Measurements from ENCODE around the gene IL1F10. TPM values are rescaled to one million over a fixed set of nuclear protein-coding genes. Genes with fewer than 3 reads are reported as not detected.

The IL1F10 gene
- total and polyA plus RNA-seq, 4 donors, result not detected

GRCh38 chr2:113123726-113124125, 56.0 kb downstream of the IL1F10 start:
- H3K27me3 ChIP-seq (ENCODE audit: control insufficient read depth in 4 of 4, insufficient read depth in 4 of 4, low read length in 3 of 4), result no peaks in the 10 kb centered on the region
- no peaks in the 10 kb centered on the region for H3K9me3 ChIP-seq (ENCODE audit: control insufficient read depth in 4 of 4, low read length in 3 of 4)
- no peak for TF ChIP-seq HNF4G (IDR thresholded peaks at IDR 0.05)
- no peak for TF ChIP-seq ZBTB33 (IDR thresholded peaks at IDR 0.05)
- TF ChIP-seq EGR1 (IDR thresholded peaks at IDR 0.05; ENCODE audit: low read depth in 2 of 2), result no peak
- no peak for TF ChIP-seq FOXA2 (IDR thresholded peaks at IDR 0.05)
- H3K9ac ChIP-seq (ENCODE audit: low read depth in 1 of 2, low read length in 2 of 2), result no peak overlapping the region
- H3K4me1 ChIP-seq (ENCODE audit: control insufficient read depth in 4 of 4, insufficient read depth in 4 of 4, low read length in 3 of 4), result peaks cover 4 to 34% (median 6%) of the 10 kb centered on the region in 4 donors
- DNase-seq (ENCODE audit: low spot score), result no peak
- no peaks in the 10 kb centered on the region for H3K36me3 ChIP-seq (ENCODE audit: control insufficient read depth in 4 of 4, insufficient read depth in 3 of 4, low read depth in 1 of 4, low read length in 3 of 4)
- H3K4me3 ChIP-seq (ENCODE audit: low read depth in 1 of 3, low read length in 3 of 3), result no peak overlapping the region
- WGBS, result 87% methylated on average over 3 of the region's 3 CpGs
- H3K27ac ChIP-seq (ENCODE audit: low read depth in 1 of 2, low read length in 2 of 2), result peak overlapping the region; percentile 2 to 34

GRCh38 chr2:113124181-113124961, 56.6 kb downstream of the IL1F10 start:
- Histone ChIP-seq H3K27ac (ENCODE audit: low read depth in 1 of 2, low read length in 2 of 2) (peak overlapping the region in 1 of 2 donors; percentile 34), H3K9ac (ENCODE audit: low read depth in 1 of 2, low read length in 2 of 2) (peak overlapping the region in 1 of 2 donors; percentile 40), H3K36me3 (ENCODE audit: control insufficient read depth in 4 of 4, insufficient read depth in 3 of 4, low read depth in 1 of 4, low read length in 3 of 4) (peaks cover 0 to 4% (median 2%) of the 10 kb centered on the region in 4 donors), H3K4me1 (ENCODE audit: control insufficient read depth in 4 of 4, insufficient read depth in 4 of 4, low read length in 3 of 4) (peaks cover 4 to 41% (median 7%) of the 10 kb centered on the region in 4 donors), H3K4me3 (ENCODE audit: low read depth in 1 of 3, low read length in 3 of 3) (no peak overlapping the region), H3K9me3 (ENCODE audit: control insufficient read depth in 4 of 4, low read length in 3 of 4) (no peaks in the 10 kb centered on the region), H3K27me3 (ENCODE audit: control insufficient read depth in 4 of 4, insufficient read depth in 4 of 4, low read length in 3 of 4) (no peaks in the 10 kb centered on the region)
- 65% methylated on average over 12 of the region's 12 CpGs for WGBS
- DNase-seq (ENCODE audit: low spot score), result no peak
- TF ChIP-seq CTCF (IDR thresholded peaks at IDR 0.05; ENCODE audit: low read depth, low read length, missing input control) (no peak), HNF4G (IDR thresholded peaks at IDR 0.05) (no peak), FOXA1 (IDR thresholded peaks at IDR 0.05) (no peak), SP1 (IDR thresholded peaks at IDR 0.05) (no peak), HNF4A (conservative IDR thresholded peaks at IDR 0.05) (no peak)

Small RNA genes within 50 kb of the gene (small RNA-seq; reads per million reads assigned to genes)
- gene RNU6-1180P, result 0.20 reads per million

Other genes with a start within 250 kb of the IL1F10 start
- gene IL1B, start 231.2 kb upstream of the IL1F10 start, total RNA-seq, result 1 to 10 TPM; 1.0 to 3.1 TPM
- under 1 TPM; 0.25 to 0.51 TPM for gene IL1B, start 231.2 kb upstream of the IL1F10 start, polyA plus RNA-seq
- gene IL37, start 156.8 kb upstream of the IL1F10 start, total RNA-seq, result not detected
- not detected for gene IL37, start 156.8 kb upstream of the IL1F10 start, polyA plus RNA-seq
- not detected for gene IL36G, start 90.0 kb upstream of the IL1F10 start, total RNA-seq
- not detected for gene IL36G, start 90.0 kb upstream of the IL1F10 start, polyA plus RNA-seq
- gene IL36A, start 62.5 kb upstream of the IL1F10 start, total RNA-seq, result not detected
- not detected for gene IL36A, start 62.5 kb upstream of the IL1F10 start, polyA plus RNA-seq
- gene IL36B, start 15.1 kb upstream of the IL1F10 start, total RNA-seq, result not detected
- gene IL36B, start 15.1 kb upstream of the IL1F10 start, polyA plus RNA-seq, result not detected
- not detected for gene IL36RN, start 8.8 kb upstream of the IL1F10 start, total RNA-seq
- not detected for gene IL36RN, start 8.8 kb upstream of the IL1F10 start, polyA plus RNA-seq
- 10 to 100 TPM in 1 of 2 donors, 1 to 10 TPM in 1; 3.9 to 23.1 TPM for gene IL1RN, start 59.6 kb downstream of the IL1F10 start, total RNA-seq
- gene IL1RN, start 59.6 kb downstream of the IL1F10 start, polyA plus RNA-seq, result 100 to 1,000 TPM in 1 of 2 donors, 10 to 100 TPM in 1; 28.5 to 121 TPM
- 10 to 100 TPM; 38.1 to 83.2 TPM for gene PSD4, start 106.0 kb downstream of the IL1F10 start, total RNA-seq
- gene PSD4, start 106.0 kb downstream of the IL1F10 start, polyA plus RNA-seq, result 10 to 100 TPM; 16.4 to 30.8 TPM
- gene PAX8, start 211.0 kb downstream of the IL1F10 start, total RNA-seq, result under 1 TPM; 0.09 to 0.17 TPM
- gene PAX8, start 211.0 kb downstream of the IL1F10 start, polyA plus RNA-seq, result under 1 TPM; 0.50 to 0.85 TPM

Measured in liver (tissue), 10 donors.